Spleen (tissue), 11 donors: ENCODE results near the gene MSANTD2. TPM values are rescaled to one million over a fixed set of nuclear protein-coding genes. Genes with fewer than 3 reads are reported as not detected.

Experiments
- DNase-seq: peaks from one replicate; pipeline ENCODE4 v3.0.0-alpha.2; 2020
- H3K27ac ChIP-seq, 8 donors: fragments of 200-600 bp; sonication (generic) in 7 of 8; 1 replicate in 4 of 8; 2 replicates in 4 of 8; pipeline versions ENCODE4 v1.5.0 to v1.8.0; 2016 to 2021; ENCODE audit warnings: inconsistent platforms in 4 of 8, mild to moderate bottlenecking in 4 of 8, moderate library complexity in 1 of 8
- H3K27me3 ChIP-seq, 7 donors: fragments of 200-600 bp; sonication (generic) in 6 of 7; replicated peaks in 1 of 7; 1 replicate in 4 of 7; 2 replicates in 3 of 7; pipeline versions ENCODE4 v1.5.0 to v1.8.0; 2016 to 2021; ENCODE audit warnings: inconsistent platforms in 3 of 7, mild to moderate bottlenecking in 1 of 7
- H3K36me3 ChIP-seq, 6 donors: fragments of 200-600 bp; sonication (generic) in 5 of 6; 1 replicate in 4 of 6; 2 replicates in 2 of 6; pipeline versions ENCODE4 v1.5.0 to v1.8.0; 2016 to 2021; ENCODE audit warnings: inconsistent platforms in 2 of 6
- H3K4me1 ChIP-seq, 6 donors: fragments of 200-600 bp; sonication (generic) in 5 of 6; 1 replicate in 3 of 6; 2 replicates in 3 of 6; pipeline versions ENCODE4 v1.5.0 to v1.8.0; 2016 to 2021; ENCODE audit warnings: inconsistent platforms in 3 of 6
- H3K4me3 ChIP-seq, 8 donors: fragments of 200-600 bp; sonication (generic) in 7 of 8; 1 replicate in 4 of 8; 2 replicates in 4 of 8; pipeline versions ENCODE4 v1.5.0 to v1.8.0; 2016 to 2021; ENCODE audit warnings: inconsistent platforms in 4 of 8, mild to moderate bottlenecking in 4 of 8, moderate library complexity in 2 of 8
- H3K9me3 ChIP-seq, 8 donors: fragments of 200-600 bp; sonication (generic) in 7 of 8; 1 replicate in 4 of 8; 2 replicates in 4 of 8; pipeline versions ENCODE4 v1.5.0 to v1.8.0; 2016 to 2021; ENCODE audit warnings: inconsistent platforms in 4 of 8
- POLR2A ChIP-seq, 3 donors: fragments of 450-650 bp; IDR thresholded peaks; one replicate each; pipeline ENCODE4 v1.5.1; 2017; ENCODE audit warnings: antibody characterized with exemption in 3 of 3, mild to moderate bottlenecking in 1 of 3
- POLR2AphosphoS5 ChIP-seq, 3 donors: sonication (generic); formaldehyde crosslinking; IDR thresholded peaks; one replicate each; pipeline ENCODE4 v1.5.1; 2017; ENCODE audit warnings: antibody characterized with exemption in 3 of 3
- WGBS, 5 donors: extraction: QIAGEN DNeasy Blood & Tissue Kit in 3 of 5; methylation state at CpG; one replicate each; pipeline versions ENCODE4 v1.1.5 to v1.1.7; 2013 to 2018; 5-methylcytosine and 5-hydroxymethylcytosine counted together
- intact Hi-C: fragments of 100-400 bp; cut with DNase I; formaldehyde crosslinking; loops from one replicate; pipeline ENCODE4 v1.15.0; 2023; ENCODE audit warnings: low total_unique reads
- polyA plus RNA-seq, 3 donors: library from polyadenylated mRNA; stranded (reverse); fragments of 200-250 nt; gene quantifications; one replicate each; pipeline ENCODE4 v1.2.1, GENCODE V29; 2013
- total RNA-seq, 7 donors: library from RNA; depleted of rRNA in 3 of 7; stranded (reverse); fragments of >200 nt in 3 of 7; fragmentation: NEBNext Ultra II Directional in 4 of 7; extraction: Animal tissue kit (Norgen Biotek cat#: 25700) in 4 of 7; gene quantifications; one replicate each; pipeline versions ENCODE4 v1.1.0 to v1.2.1, GENCODE V29; 2016 to 2021
- TF ChIP-seq, protein P1 (sequence below), 11 experiments: fragments of 200-600 bp in 7 of 11; fragments of 450-650 bp in 4 of 11; sonication (generic) in 4 of 11; IDR thresholded peaks in 8 of 11; conservative IDR thresholded peaks in 3 of 11; 1 replicate in 7 of 11; 2 replicates in 4 of 11; pipeline versions ENCODE4 v1.4.0 to v1.8.0; 2016 to 2021; ENCODE audit warnings: antibody characterized with exemption in 11 of 11, inconsistent platforms in 4 of 11, mild to moderate bottlenecking in 1 of 11
- donor health status: healthy with polysubstance abuse.
- donor health status: DM: no; HTN: no; CAD: no; lungs with moderate emphysema.
- donor health status: DM: no; HTN: no; CAD: no.
- donor health status: Bipolar disorder and iron deficiency.
- donor health status: healthy.
- donor health status: DM: no; HTN: no; CAD: no.
- donor health status: DM: yes; HTN: yes; CAD: no.

The MSANTD2 gene
- total and polyA plus RNA-seq, 10 donors = 9.5 to 25.8 (median 18.8) TPM

- Histone ChIP-seq H3K4me1 (peaks cover 0 to 24% (median 7%) of the 10 kb centered on the region in 6 donors), H3K4me3 (no peak overlapping the region), H3K27me3 (no peaks in the 10 kb centered on the region), H3K36me3 (no peaks in the 10 kb centered on the region), H3K9me3 (no peaks in the 10 kb centered on the region), H3K27ac (no peak overlapping the region)
- no peak for TF ChIP-seq POLR2A (IDR thresholded peaks at IDR 0.05)
- TF ChIP-seq, protein P1, sequence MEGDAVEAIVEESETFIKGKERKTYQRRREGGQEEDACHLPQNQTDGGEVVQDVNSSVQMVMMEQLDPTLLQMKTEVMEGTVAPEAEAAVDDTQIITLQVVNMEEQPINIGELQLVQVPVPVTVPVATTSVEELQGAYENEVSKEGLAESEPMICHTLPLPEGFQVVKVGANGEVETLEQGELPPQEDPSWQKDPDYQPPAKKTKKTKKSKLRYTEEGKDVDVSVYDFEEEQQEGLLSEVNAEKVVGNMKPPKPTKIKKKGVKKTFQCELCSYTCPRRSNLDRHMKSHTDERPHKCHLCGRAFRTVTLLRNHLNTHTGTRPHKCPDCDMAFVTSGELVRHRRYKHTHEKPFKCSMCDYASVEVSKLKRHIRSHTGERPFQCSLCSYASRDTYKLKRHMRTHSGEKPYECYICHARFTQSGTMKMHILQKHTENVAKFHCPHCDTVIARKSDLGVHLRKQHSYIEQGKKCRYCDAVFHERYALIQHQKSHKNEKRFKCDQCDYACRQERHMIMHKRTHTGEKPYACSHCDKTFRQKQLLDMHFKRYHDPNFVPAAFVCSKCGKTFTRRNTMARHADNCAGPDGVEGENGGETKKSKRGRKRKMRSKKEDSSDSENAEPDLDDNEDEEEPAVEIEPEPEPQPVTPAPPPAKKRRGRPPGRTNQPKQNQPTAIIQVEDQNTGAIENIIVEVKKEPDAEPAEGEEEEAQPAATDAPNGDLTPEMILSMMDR (IDR thresholded peaks at IDR 0.05 in 8 of 11, conservative IDR thresholded peaks at IDR 0.05 in 3 of 11) = no peak
- TF ChIP-seq POLR2AphosphoS5 (IDR thresholded peaks at IDR 0.05) = no peak
- DNase-seq = no peak
- intact Hi-C loops = no loop called here
Observed at GRCh38 chr11:124788521-124788920, 11.7 kb downstream of the MSANTD2 start.

DNA sequence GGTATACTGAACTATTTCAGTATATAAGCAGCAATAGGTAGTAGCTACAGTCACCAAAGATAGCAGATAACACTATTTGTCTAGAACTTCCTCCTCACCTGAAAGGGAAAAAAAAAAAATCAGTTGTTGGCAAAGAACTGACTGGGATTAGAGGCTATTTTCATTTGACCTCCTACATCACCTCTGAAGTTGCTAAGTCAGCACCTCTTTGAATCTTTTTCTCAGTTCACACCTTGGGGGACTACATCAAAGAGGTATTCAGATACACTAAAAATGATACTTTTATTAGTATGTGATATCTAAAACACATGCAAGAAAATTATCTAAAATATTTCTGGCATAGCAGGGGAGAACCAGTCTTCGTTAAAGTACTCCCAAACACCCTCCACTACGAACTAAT, 16.2 kb downstream of the MSANTD2 start:
- TF ChIP-seq, protein P1 (IDR thresholded peaks at IDR 0.05 in 8 of 11, conservative IDR thresholded peaks at IDR 0.05 in 3 of 11) = no peak
- no peak for TF ChIP-seq POLR2AphosphoS5 (IDR thresholded peaks at IDR 0.05)
- no peak for TF ChIP-seq POLR2A (IDR thresholded peaks at IDR 0.05)
- H3K27me3 ChIP-seq = no peaks in the 10 kb centered on the region
- no peaks in the 10 kb centered on the region for H3K4me1 ChIP-seq
- 90 to 99% (median 95%) methylated on average over 2 of the region's 2 CpGs for WGBS, 5 donors
- intact Hi-C loops = no loop called here
- H3K9me3 ChIP-seq = no peaks in the 10 kb centered on the region
- H3K36me3 ChIP-seq = no peaks in the 10 kb centered on the region
- H3K27ac ChIP-seq = no peak overlapping the region
- no peak overlapping the region for H3K4me3 ChIP-seq
- DNase-seq = no peak

- H3K27ac ChIP-seq = no peak overlapping the region
- 94 to 98% (median 95%) methylated on average over 4 of the region's 4 CpGs for WGBS, 5 donors
- no peak for DNase-seq
- H3K4me3 ChIP-seq = no peak overlapping the region
- no peaks in the 10 kb centered on the region for H3K4me1 ChIP-seq
- H3K36me3 ChIP-seq = peaks cover 0 to 5% (median 0%) of the 10 kb centered on the region in 6 donors
- H3K9me3 ChIP-seq = no peaks in the 10 kb centered on the region
- intact Hi-C loops = no loop called here
- no peak for TF ChIP-seq POLR2A (IDR thresholded peaks at IDR 0.05)
- no peak for TF ChIP-seq POLR2AphosphoS5 (IDR thresholded peaks at IDR 0.05)
- TF ChIP-seq, protein P1 (IDR thresholded peaks at IDR 0.05 in 8 of 11, conservative IDR thresholded peaks at IDR 0.05 in 3 of 11) = no peak
- H3K27me3 ChIP-seq = no peaks in the 10 kb centered on the region
Observed at GRCh38 chr11:124783002-124783401, 17.2 kb downstream of the MSANTD2 start.

- H3K4me3 ChIP-seq = no peak overlapping the region
- no peaks in the 10 kb centered on the region for H3K9me3 ChIP-seq
- peaks cover 0 to 9% (median 0%) of the 10 kb centered on the region in 6 donors for H3K36me3 ChIP-seq
- intact Hi-C loops = no loop called here
- TF ChIP-seq, protein P1 (IDR thresholded peaks at IDR 0.05 in 8 of 11, conservative IDR thresholded peaks at IDR 0.05 in 3 of 11) = no peak
- no peak for TF ChIP-seq POLR2AphosphoS5 (IDR thresholded peaks at IDR 0.05)
- no peak for TF ChIP-seq POLR2A (IDR thresholded peaks at IDR 0.05)
- no peak overlapping the region for H3K27ac ChIP-seq
- H3K27me3 ChIP-seq = no peaks in the 10 kb centered on the region
- peaks cover 0 to 11% (median 0%) of the 10 kb centered on the region in 6 donors for H3K4me1 ChIP-seq
- 71 to 92% (median 90%) methylated on average over 1 of the region's 1 CpG for WGBS, 5 donors
- DNase-seq = no peak
Observed at GRCh38 chr11:124779568-124779967, 20.6 kb downstream of the MSANTD2 start.
